Measurements from ENCODE around the gene STEAP1. TPM values are rescaled to one million over a fixed set of nuclear protein-coding genes. Genes with fewer than 3 reads are reported as not detected.
"Not testable (repeated sequence)": the region's sequence is repeated elsewhere in the genome, so short reads cannot be mapped to it uniquely, and the experiment has no call there.

The STEAP1 gene
- total RNA-seq (2021) = 3.7 and 4.1 TPM in 2 replicates
- long read RNA-seq, transcript STEAP1-201 (5 exons, 1,313 nt) = major isoform, 20 of 23 reads
- long read RNA-seq, partial matches to known transcripts = 0 of 23 reads
- long read RNA-seq, other reads (novel, unspliced or antisense) = 3 of 23 reads

- H4K20me1 ChIP-seq (ENCODE audit: control insufficient read depth, insufficient read depth, insufficient read length); H4K5ac ChIP-seq (ENCODE audit: insufficient read length, low read depth, low read length); H3K56ac ChIP-seq (ENCODE audit: insufficient read length, low read depth, low read length); H4K91ac ChIP-seq (ENCODE audit: insufficient read length, low read depth, low read length); H2BK120ac ChIP-seq (ENCODE audit: low read depth, low read length, poor library complexity, severe bottlenecking); H2AFZ ChIP-seq (ENCODE audit: low read length); H3K79me2 ChIP-seq (ENCODE audit: insufficient read depth, low read length); H3T11ph ChIP-seq (ENCODE audit: low read length); H3K23ac ChIP-seq (ENCODE audit: insufficient read length, low read depth, low read length); H3K23me2 ChIP-seq (ENCODE audit: insufficient read length, low read depth, low read length, poor library complexity, severe bottlenecking); H3K9ac ChIP-seq (ENCODE audit: extremely low read depth, insufficient read length, low read length); H2AK5ac ChIP-seq (ENCODE audit: insufficient read length, low read length); H3K9me3 Mint-ChIP-seq; H3K27me3 ChIP-seq (ENCODE audit: insufficient read depth, low read length); H3K79me1 ChIP-seq (ENCODE audit: insufficient read depth, low read depth, low read length, poor library complexity, severe bottlenecking); H3K36me3 Mint-ChIP-seq (ENCODE audit: insufficient read depth in 1 of 3, low read depth in 3 of 3); H2BK5ac ChIP-seq (ENCODE audit: insufficient read length, low read length); H3K4me1 ChIP-seq (ENCODE audit: insufficient read depth, low read length); H2BK20ac ChIP-seq (ENCODE audit: low read depth, low read length, poor library complexity, severe bottlenecking); H3K27ac ChIP-seq (ENCODE audit: insufficient read length, low read depth, low read length); H2BK15ac ChIP-seq (ENCODE audit: low read depth, low read length); H4K8ac ChIP-seq (replicated peaks; ENCODE audit: insufficient read length, low read depth, low read length); H3K18ac ChIP-seq (ENCODE audit: insufficient read length, low read depth, low read length); H3K4ac ChIP-seq (ENCODE audit: low read depth, low read length); H3K9me3 ChIP-seq (ENCODE audit: control insufficient read depth, low read depth, low read length); H2BK12ac ChIP-seq (ENCODE audit: insufficient read length, low read depth, low read length): not testable (repeated sequence)
- DNase-seq = peak; percentile 92
- H3K27me3 Mint-ChIP-seq (ENCODE audit: low read depth) = peaks cover 23% of the 10 kb centered on the region
- H3K4me3 Mint-ChIP-seq = peak within 1 kb of the TSS; percentile 64 to 75
- TF ChIP-seq CTCF (conservative IDR thresholded peaks at IDR 0.05) = peak; percentile 94
- WGBS (ENCODE audit: extremely low coverage, insufficient read length, low lambda C conversion rate) = no CpG with 5 or more reads among the region's 58 CpGs
- peak within 1 kb of the TSS; percentile 23 for H3K4me2 ChIP-seq (ENCODE audit: insufficient read depth, insufficient read length, low read length)
- H3K27ac Mint-ChIP-seq = peak within 1 kb of the TSS in 1 of 3 experiments; percentile 62; a peak in 1 of 7 replicates
- H3K14ac ChIP-seq (ENCODE audit: insufficient read depth, low read length) = peak within 1 kb of the TSS; percentile 59; the same call in 1 of the 2 replicates
- H3K4me1 Mint-ChIP-seq = peaks cover 16 to 17% of the 10 kb centered on the region in 2 experiments
These were observed at the start of gene STEAP1 for GRCh38 chr7:90153943-90154771. Gene STEAP1, plus strand, starts transcription at chr7:90154469. Its CDS starts 5,320 bp downstream, at chr7:90159789.

All from H9 (cell line).